GM19043 (cell line): ENCODE data around the gene RGS8.

Experiments
- ATAC-seq: cut with Tn5 transposase; IDR thresholded peaks from one replicate; pipeline ENCODE4 v1.9.1; 2021; ENCODE audit warnings: low read depth; ENCODE audit not compliant: unreplicated experiment

Gene RGS8

DNA sequence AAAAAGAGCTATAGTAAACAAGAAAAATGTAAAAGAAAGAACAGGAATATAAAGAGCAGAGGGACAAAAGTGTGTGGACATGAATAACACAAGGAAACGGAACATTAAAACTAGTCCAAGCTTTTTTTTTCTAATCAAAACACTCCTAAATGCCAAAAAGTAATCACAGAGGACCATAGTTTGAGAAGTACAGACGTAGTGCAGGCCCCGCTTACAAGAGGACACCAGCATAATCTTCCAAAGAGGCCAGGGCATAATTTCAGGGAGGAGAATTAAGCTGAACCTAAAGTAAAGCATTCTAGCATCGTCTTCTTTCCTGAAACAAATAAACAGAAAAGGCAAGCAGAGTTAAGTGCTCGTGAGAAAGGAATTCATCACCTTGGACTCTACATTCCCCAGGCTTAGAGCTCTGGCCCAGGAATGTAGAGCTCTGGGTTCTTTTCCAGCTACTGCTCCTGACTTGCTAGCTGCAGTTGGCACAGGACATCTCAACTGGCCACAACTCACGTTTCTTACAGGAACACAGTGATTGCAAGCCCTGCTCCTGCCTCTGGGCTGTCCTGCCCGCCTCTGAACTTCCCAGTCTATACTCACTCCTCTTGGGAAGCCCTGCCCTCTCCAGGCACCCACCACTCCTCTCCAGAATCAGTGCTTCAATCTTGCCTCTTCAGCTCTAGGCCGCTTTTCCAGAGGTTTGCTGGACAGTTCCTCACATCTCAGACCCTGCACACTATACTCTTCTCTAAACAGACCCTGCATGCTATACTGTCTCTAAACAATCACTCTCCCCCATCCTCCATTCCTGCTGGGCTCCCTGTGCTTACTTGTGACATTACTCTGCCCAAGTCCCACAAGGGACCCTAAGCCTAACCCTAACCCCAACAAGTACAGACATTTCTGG lies 9.8 kb downstream of the RGS8 start:
- no peak for ATAC-seq

DNA sequence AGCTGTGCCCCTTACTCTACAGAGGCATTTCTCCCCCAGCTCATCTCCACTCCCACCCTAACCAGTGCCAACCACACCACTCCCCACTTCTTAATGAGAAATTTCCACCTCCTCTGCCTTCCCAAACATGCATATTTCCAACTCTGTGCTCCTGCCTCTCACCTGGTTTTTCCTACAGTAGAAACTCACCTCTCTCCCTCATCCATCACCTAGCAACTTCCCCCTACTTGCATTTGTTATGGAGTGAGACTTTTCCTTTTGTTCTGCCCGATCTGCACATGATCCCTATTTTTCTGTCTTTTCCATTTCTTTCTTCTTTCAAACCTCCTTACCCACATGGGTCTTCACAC lies 11.9 kb downstream of the RGS8 start:
- ATAC-seq, result no peak

DNA sequence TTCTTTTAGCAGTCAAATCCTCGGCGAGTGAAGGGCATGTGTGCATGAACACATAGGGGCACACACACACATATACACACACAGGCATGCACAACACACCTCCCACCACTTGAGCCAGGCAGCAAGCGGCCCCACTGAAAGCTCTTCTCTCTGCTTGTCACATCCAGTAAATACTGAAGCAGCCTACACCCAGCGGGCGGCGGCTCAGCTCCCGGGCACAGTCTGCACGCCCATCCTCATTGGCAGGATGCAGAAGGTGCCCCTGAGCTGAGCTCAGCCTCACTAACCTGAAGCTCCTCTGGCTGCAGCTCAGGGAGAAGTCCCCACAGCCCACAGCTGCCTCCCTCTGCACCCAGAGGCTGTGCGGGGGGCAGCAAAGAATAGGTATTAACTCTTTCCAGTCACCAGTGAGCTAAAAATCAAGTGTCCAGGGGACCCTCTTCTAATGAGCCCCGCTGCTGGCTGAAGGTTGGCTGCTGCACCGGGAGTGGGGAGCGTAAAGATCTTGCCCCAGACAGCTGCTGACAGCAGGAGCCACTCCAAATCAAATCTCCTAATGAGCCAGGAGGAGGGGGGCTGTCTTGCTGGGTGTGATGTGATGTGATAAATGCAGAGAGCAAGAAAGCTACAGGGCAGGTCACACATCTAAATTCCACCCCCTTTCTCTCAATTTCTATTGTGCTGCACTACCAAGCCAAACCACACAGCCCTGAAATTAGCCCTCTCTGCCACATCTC lies 12.5 kb downstream of the RGS8 start:
- ATAC-seq, result no peak

DNA sequence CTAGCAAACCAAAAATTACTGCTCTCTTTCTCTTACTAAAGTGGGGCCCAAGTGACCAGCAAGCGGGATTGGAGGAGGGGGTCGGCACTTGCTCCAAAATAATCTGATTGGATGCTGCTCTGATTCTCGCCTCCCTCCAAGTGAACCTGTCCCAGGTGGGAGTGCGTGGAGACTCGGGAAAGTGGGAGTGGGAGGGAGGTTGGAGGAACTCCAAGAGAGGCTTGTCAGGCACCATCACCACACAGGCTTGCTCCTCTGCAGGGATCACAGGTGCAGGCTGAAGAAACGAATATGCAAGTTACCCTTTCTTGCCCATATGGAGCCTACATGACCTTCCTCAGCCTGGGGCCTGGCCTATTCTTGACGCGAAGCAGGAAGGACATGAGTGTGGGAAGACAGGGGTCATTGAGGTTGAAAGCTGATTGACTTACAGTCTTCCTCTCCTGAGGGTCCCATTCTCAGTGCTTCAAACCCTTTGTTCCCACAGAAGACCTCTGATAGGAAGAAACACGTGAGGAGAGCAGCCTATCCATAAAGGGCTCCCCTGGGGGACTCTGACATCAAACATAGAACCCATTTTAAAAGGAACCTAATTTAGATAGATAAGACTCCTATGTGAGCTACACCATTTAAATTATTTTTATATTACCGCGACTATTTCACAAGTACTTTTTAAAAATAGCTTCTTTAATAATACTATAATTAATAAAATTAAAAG lies 14.2 kb downstream of the RGS8 start:
- ATAC-seq, result no peak

DNA sequence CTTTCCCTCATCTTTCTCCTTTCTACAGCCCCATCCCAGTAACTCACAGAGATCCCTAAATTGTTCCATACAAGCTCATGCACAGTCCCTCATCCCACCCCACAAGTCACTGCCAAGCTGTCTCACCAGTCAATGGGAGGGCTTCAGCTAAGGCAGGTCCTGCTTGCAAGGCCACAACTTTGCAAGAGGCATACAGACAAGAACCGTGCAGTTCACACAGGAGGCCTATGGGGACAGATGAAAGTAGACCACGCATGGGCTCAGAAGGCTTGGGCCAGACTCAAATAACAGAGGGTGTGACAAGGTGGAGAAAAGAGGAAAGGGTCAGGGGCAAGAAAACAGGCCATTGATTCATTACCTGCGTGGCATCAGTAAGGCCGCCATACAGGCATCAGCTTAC lies 15.1 kb downstream of the RGS8 start:
- no peak for ATAC-seq

DNA sequence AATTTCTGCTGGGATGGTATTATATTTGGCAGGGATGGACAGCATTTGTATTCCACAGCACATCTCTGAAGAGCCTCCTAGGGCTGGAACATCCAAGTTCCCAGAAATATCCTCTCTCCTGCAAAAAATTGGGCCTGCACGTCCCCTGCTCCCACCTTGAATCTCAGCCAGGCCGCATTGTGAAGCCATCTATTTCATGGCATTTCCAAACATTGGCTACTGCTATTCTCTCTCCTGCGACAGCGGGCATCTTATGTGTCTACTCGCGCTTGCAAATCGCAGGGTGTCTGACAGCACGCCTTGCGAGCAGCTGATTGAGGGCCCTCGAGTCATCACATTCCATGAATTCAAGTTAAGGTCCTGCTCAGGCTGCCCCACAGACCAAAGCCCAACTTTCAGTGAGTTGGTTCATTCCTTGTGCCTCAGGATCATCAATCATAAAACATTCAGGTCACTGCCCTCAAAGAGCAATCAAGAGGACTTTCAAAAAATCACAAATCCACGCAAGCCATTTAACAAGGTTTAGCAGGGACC lies 15.8 kb downstream of the RGS8 start:
- no peak for ATAC-seq

DNA sequence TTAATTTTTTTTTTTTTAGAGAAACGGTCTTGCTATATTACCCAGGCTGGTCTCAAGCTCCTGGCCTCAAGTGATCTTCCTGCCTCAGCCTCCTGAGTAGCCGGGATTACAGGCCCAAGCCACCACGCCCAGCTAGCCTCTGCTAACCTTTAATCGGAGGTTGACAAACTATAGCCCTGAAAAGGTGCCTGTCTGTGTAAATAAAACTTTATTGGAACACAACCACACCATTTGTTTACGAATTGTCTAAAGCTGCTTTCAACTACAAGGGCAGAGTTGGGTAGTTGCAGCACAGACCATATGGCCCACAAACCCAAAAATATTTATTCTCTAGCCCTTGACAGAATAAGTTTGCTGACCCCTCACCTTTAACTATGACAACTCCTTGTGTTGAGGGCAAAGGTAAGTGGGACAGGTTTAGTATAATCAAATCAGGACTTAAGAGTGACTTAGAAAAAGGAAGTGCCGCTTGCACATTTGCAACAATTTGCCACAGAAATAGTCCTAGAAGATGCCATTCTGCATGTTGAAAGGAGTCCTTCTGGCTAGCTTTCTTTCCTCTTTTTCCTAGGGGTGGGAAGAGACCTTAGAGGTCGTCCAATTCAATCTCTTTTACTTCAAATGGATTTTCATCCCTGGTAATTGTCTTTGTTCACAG lies 16.4 kb downstream of the RGS8 start:
- no peak for ATAC-seq

DNA sequence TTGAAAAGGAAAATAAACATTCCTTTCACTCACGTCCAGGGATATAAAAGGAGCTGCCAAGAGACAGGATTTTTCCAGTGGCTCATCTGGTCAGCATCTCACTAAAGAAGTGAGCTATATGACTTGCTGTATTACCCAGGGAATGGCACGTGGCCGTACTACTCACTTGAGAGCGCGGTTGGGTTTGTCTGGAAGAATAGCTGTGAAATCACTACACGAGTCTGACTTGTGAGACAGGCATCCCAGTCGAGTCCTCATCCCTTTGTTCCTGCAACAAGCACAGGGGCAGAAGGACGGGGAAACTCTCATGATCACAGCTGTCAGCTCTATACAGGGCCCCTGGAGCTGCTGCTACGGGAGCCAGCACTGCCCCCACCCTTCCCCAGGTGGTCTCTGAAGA lies 17.7 kb downstream of the RGS8 start:
- ATAC-seq, result no peak

DNA sequence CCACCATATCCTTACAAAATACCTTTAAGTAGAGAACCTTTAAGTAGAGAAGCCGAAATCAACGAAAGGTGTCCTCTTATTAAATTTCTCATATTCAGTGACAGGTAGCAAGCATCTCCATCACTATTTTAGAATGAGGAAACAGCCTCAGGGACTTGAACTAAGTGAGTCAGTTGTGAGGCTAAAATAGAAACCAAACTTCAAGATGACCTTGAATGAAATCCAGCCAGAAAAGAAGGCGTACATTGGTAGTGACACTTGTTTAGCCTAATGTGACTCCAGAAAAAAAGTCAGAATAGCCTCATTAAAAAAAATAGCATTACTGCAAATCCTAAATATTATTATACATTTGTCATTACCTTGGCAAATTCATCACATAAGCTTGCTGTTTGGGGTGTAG lies 20.1 kb downstream of the RGS8 start:
- ATAC-seq, result no peak

DNA sequence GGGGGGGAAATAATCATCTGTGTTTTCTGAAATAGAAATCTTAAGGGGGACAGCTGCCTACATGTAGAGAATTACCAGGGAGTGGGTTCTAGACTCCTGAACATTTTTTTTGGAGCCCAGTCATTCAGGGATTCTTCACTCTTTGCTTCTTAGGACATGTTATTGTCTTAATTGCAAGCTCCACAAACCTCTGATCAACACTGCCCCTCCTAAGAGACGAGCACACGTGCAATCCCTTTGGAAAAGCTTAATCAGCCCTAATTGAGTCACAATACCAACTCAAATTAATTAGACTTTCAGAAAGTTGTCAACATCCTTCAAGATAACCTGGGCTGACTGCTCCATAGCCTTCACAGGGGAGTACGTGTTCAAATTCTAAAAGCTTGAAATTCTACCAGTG lies 21.4 kb downstream of the RGS8 start:
- ATAC-seq, result no peak

DNA sequence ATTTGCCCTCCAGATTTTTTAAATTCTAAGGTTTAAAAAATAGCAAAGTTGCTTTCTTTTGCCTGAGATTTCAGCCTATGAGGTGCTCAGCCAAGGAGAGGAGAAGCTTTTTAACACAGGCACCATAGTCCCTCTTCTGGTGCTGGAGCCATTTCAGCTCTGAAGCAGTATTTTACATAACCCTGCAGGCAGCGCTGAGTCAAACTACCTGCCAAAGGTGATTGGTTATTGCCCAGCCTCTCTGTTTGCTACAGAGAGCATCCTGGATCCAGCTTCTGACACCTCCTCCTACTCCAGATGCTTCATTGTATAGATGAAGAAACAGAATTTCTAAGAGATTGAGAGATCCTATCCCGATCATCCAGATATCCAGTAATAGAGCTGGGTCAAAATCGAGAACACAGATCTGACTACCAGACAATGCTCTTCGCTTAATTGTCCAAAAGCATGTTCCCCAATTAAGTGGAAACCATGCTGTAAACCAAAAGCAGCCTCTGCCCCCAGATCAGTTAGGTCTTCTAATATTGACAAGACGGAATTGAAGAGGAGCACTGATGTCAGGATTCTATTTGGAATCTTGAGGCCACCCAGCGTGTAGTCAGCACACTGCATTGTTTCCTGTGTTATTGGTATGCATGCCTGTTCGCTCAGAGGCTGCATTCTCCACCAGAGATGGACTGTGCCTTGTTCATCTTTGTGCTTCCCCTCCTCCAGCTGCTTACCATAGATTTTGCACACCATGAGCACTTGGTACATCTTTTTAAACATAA lies 22.1 kb downstream of the RGS8 start:
- ATAC-seq, result no peak

DNA sequence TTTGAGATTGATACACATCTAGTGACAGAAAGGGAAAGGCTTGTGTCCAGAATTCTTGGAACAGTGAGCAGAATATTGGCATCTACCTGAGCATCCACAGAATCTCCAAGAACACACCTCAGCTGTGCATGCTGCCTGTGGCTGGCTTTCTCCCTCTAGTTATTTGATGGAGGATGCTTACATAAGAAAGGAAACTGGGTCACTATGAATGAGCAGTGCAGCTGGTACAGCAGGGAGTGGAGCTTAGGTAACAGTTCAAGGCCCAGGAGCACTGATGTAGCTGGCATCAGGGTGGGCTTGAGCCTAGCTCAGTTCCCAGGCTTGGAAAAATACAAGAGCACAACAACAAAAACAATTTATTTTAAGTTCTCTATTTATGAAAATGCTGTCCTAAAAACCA lies 26.3 kb downstream of the RGS8 start:
- no peak for ATAC-seq

DNA sequence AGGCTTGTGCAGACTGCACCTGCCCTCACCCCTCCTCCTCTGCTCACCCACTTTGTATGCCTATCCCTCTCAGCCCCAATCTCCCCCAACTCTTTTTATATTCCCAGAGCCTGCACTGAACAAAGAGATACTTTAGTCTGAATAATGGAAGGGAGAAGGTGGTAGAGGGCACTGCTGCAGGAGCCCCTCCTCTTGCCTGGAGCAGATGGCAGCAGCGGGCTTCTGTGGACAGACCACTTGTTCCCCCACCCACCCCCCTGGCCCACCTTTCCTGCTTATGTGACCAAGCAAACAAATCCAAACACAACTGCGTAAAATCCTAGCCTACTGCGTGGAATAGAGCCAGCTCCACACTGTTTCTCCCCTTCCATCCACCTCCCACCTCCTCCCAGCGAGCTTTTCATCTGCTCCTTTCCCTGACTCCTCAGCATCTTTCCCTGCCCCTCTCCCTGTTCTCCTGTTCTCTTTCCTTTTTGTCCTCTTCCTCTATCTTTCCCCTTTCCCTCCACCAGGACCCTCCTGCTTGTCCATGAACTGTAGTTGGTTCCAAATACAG lies 27.5 kb downstream of the RGS8 start:
- ATAC-seq, result no peak

DNA sequence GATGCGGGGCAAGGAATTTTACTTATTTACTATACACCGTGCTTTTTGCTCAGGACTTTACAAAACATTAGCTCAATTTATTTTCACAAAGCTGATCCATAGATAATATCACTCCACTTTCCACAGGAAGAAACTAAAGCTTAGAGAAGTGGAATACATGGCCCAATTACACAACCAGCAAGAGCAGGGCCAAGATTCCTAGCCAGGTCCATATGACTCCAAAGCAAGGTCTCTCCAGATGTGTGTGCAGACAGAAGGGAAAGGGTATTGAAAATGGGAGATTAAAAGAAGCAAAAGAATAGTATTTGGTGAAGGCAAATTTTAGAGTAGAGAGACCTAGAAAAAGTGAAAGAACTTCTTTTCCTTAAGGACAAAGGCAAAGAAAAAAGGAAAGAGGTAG lies 30.4 kb downstream of the RGS8 start:
- ATAC-seq, result no peak

DNA sequence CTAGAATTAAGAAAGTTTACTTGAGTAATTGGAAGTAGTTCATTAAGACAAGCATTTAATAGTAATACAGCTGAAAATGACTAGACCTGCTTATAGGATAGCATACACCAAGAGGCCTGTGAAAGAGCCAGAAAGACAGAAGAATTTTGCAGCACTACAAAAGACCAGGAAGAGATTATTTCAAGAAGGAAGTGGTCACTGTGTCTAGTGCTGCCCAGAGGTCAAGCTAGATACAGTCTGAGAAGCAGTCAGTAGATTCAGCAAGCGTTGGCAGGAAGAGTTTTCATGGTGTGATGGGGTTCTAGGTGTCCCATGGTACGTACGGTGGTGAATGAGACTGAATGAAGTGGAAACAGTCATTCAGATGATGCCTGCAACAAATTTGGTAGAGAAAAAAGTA lies 31.5 kb downstream of the RGS8 start:
- ATAC-seq, result no peak

DNA sequence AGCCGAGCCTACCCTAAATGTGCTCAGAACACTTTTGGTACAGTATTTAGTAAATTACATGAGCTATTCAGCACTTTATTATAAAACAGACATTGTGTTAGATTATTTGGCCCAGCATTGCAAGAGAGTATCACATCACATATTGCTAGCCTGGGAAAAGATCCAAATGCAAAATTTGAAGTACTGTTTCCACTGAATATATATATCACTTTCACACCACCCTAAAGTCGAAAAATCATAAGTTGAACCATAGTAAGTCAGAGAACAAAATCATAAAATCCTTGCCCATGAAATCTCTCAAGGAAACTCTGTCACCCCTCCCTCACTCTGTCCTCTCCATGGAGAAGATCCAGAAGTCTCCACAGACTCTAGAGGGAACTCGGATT lies 33.1 kb downstream of the RGS8 start:
- ATAC-seq, result no peak

DNA sequence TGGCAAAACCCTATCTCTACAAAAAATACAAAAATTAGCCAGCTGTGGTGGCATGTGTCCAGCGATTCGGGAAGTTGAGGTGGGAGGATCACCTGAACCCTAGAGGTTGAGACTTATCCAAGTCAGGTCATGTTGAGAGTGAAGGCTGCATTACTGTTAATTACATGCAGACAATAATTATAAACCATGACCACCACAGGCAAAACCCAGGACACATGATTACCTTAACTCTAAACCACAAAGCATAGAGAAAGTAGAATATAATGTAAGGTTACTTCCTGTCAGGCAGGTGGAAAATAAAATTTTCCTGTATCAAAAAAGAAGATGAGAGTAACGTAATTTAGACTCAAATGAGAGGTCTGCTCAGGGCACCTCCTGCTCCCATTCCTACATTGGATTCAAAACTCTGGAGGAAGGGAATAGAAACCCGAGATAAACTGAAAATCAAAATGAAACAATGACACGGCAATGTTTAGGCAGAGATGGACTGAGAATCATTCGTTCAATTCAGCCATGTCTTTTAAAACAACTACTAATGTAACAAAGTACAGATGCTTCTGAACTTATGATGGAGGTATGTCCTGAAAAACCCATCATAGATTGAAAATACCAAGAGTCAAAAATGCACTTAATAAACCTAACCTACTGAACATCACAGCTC lies 33.6 kb downstream of the RGS8 start:
- no peak for ATAC-seq

DNA sequence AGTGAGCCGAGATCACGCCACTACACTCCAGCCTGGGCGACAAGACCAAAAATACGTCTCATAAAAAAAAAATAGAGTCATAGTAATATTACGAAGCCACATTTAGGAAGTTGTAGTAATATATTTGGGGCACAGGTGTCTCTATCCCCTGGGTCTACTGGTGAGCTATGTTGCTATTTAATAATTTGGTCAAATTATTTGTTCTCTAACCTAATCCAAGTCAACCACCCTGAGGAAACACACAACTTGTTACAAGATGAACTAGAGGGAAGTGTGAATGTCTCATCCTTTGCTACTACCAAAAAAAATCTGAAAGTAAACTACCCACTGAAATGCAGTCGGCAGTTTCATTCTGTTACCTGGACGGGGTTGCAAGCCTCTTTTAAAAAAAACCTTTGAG lies 35.3 kb downstream of the RGS8 start:
- ATAC-seq, result no peak

DNA sequence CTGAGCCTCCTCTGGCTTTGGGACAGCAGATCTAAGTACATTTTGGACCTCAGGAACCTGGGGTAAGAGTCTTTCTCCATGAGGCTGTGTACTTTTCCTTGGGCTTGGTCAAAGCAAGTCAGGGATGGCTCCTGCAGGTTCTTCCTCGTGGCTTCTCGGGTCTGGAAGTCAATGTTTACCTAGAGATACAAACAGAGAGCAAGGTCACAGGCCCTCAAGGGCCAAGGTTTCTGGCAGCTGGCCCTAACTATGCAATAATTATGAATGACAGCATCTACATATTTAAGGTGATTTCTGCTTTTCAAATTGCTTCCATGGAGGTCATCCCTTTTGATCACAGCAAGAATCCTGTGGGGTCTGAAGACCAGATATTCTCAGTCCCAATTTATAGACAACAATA lies 37.6 kb downstream of the RGS8 start:
- no peak for ATAC-seq
